SW 1271 (cell line): ENCODE data around the gene TIPARP.
"Not testable (repeated sequence)": the region's sequence is repeated elsewhere in the genome, so short reads cannot be mapped to it uniquely, and the experiment has no call there.

Source experiments
- DNase-seq, 2 experiments: peaks; one replicate each; lab custom pipeline; 2025; lab: John Stamatoyannopoulos, UW

TIPARP gene

GRCh38 chr3:156716105-156716862, 41.9 kb downstream of the TIPARP start:
- DNase-seq, result no peak

- no peak for DNase-seq
Observed at GRCh38 chr3:156718622-156719306, 44.4 kb downstream of the TIPARP start.

- DNase-seq, result no peak
Observed at GRCh38 chr3:156720826-156721225, 46.4 kb downstream of the TIPARP start.

- no peak for DNase-seq
Observed at GRCh38 chr3:156721687-156722618, 47.6 kb downstream of the TIPARP start.

GRCh38 chr3:156723182-156723619, 48.8 kb downstream of the TIPARP start:
- DNase-seq, result no peak

- DNase-seq, result no peak
Observed at GRCh38 chr3:156725682-156726081, 51.3 kb downstream of the TIPARP start.

GRCh38 chr3:156726456-156726855, 52.1 kb downstream of the TIPARP start:
- DNase-seq, result no peak

- no peak for DNase-seq
Observed at GRCh38 chr3:156727519-156728205, 53.3 kb downstream of the TIPARP start.

GRCh38 chr3:156728267-156728985, 54.0 kb downstream of the TIPARP start:
- DNase-seq, result no peak

- DNase-seq, result no peak
Observed at GRCh38 chr3:156729460-156730179, 55.2 kb downstream of the TIPARP start.

GRCh38 chr3:156731813-156732212, 57.4 kb downstream of the TIPARP start:
- DNase-seq, result no peak

GRCh38 chr3:156732261-156732660, 57.9 kb downstream of the TIPARP start:
- DNase-seq, result no peak

- no peak for DNase-seq
Observed at GRCh38 chr3:156732715-156733421, 58.5 kb downstream of the TIPARP start.

GRCh38 chr3:156734661-156735060, 60.3 kb downstream of the TIPARP start:
- DNase-seq, result not testable (repeated sequence)

GRCh38 chr3:156735471-156735870, 61.1 kb downstream of the TIPARP start:
- DNase-seq, result no peak

- not testable (repeated sequence) for DNase-seq
Observed at GRCh38 chr3:156737049-156737448, 62.7 kb downstream of the TIPARP start.

GRCh38 chr3:156738251-156738650, 63.9 kb downstream of the TIPARP start:
- DNase-seq, result no peak

GRCh38 chr3:156739976-156740375, 65.6 kb downstream of the TIPARP start:
- no peak for DNase-seq

- not testable (repeated sequence) for DNase-seq
Observed at GRCh38 chr3:156740581-156740980, 66.2 kb downstream of the TIPARP start.

- DNase-seq, result no peak
Observed at GRCh38 chr3:156741935-156742334, 67.5 kb downstream of the TIPARP start.
